Stromal cell of bone marrow (primary cell): ENCODE measurements around the gene TLR7.

ENCODE experiments used
- DNase-seq: peaks from one replicate; pipeline ENCODE4 v3.0.0-alpha.2; 2012; ENCODE audit warnings: low read depth

Gene TLR7

DNA sequence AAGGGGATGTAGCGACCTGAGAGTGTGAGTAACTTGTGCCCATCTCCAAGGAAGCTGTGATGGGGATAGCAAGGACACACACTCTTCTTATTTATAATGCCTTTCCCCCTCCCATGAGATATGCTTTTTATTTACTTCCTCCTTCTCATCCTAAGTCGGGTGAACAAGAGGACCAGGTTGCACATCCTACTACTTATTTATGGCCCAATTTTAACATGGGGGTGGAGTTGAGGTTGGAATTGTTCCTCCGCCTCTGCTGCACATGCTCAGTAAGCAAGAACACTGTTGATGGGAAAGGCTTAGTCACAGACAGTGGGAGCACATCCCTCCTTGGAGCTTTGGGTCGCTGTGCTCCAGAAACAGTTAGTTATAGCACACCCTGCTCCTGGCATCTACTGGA, 24.3 kb downstream of the TLR7 start:
- DNase-seq: no peak

GRCh38 chrX:12891915-12892506, 25.1 kb downstream of the TLR7 start:
- DNase-seq: no peak

DNA sequence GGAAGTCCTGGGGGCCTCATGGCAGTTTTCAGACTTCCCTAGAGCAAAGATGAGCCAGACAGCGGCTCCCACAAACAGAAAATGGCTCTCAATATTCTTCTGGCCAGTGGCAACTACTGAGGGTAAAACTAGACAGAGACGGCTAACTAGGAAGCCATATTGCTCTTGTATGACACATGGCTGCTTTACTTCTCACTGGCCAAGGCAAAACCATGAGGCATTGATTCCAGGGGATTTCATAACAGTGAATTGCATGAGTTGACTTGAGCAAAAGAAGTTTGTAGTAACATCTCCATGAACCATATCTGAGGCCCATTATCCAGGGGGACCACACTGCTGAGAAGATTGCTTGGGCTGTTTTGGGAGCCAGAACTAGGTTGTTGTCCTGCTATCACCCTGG, 25.8 kb downstream of the TLR7 start:
- DNase-seq: no peak

- no peak for DNase-seq
Measured at GRCh38 chrX:12894074-12895030, 27.5 kb downstream of the TLR7 start.

- no peak for DNase-seq
Measured at GRCh38 chrX:12895866-12896265, 29.0 kb downstream of the TLR7 start.

GRCh38 chrX:12896935-12897334, 30.1 kb downstream of the TLR7 start:
- no peak for DNase-seq

GRCh38 chrX:12898073-12898472, 31.2 kb downstream of the TLR7 start:
- no peak for DNase-seq

GRCh38 chrX:12899506-12899905, 32.6 kb downstream of the TLR7 start:
- DNase-seq: no peak

DNA sequence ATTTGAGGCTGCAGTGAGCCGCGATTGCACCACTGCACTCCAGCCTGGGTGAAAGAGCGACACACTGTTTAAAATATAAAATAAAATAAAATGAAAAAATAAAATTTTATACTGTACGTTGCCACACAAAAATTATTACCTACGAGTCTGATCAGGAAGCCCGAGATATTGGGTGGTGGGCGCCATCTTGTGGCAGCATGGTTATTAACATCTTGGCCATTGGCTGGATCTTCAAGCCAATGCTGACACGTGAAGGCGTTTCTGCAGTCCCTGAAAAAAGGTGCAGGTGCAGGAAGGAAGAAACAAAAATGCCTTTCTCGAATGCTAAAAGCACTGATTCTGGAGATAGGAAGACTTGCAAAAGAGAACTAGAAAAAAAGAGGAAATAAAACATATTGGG, 34.6 kb downstream of the TLR7 start:
- DNase-seq: no peak

GRCh38 chrX:12903646-12904045, 36.8 kb downstream of the TLR7 start:
- DNase-seq: no peak

DNA sequence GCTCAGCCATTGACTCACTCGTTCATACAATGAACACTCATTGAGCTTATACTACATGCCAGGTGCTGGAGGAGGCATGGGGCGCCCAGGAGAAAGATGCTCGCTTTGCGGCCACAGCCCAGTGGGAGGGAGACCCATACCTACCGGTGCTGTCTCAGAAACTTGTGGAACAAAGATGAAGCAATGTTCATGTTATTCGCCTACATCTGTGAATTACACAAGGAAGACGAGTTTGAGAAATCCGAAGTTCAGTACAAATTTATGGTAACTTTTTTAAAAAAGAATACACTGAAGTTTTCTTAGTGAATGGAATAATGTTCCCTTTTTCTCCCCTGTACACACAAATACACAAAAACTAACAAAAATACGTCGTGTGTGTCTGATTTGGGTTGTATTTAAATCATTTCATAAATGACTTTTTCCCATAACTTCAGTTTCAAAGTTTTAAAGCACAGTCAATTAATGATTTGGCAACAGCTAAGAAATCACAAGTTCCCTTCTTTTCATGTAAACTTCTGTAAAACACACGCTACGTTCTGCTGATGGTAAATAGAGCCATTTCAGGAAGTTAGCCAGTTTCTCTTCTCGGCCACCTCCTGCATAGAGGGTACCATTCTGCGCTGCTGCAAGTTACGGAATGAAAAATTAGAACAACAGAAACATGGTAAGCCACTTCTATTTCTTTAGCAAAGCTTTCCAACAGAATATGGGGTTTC, 39.3 kb downstream of the TLR7 start, which contains the start of gene TLR8:
Gene TLR8, plus strand, starts transcription at position 575 of the 716 bp plus-strand sequence. Its CDS starts 87 bp downstream, at position 662.
- no peak for DNase-seq

- no peak for DNase-seq
Measured at GRCh38 chrX:12910423-12911121, 43.7 kb downstream of the TLR7 start.

- no peak for DNase-seq
Measured at GRCh38 chrX:12911122-12911470, 44.2 kb downstream of the TLR7 start.

GRCh38 chrX:12912791-12913482, 46.1 kb downstream of the TLR7 start:
- no peak for DNase-seq

- no peak for DNase-seq
Measured at GRCh38 chrX:12917753-12918152, 50.9 kb downstream of the TLR7 start.

GRCh38 chrX:12919051-12919450, 52.2 kb downstream of the TLR7 start:
- no peak for DNase-seq

DNA sequence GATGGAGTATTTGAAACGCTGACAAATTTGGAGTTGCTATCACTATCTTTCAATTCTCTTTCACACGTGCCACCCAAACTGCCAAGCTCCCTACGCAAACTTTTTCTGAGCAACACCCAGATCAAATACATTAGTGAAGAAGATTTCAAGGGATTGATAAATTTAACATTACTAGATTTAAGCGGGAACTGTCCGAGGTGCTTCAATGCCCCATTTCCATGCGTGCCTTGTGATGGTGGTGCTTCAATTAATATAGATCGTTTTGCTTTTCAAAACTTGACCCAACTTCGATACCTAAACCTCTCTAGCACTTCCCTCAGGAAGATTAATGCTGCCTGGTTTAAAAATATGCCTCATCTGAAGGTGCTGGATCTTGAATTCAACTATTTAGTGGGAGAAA, 52.7 kb downstream of the TLR7 start:
- no peak for DNase-seq

GRCh38 chrX:12920990-12921389, 54.1 kb downstream of the TLR7 start:
- DNase-seq: no peak

DNA sequence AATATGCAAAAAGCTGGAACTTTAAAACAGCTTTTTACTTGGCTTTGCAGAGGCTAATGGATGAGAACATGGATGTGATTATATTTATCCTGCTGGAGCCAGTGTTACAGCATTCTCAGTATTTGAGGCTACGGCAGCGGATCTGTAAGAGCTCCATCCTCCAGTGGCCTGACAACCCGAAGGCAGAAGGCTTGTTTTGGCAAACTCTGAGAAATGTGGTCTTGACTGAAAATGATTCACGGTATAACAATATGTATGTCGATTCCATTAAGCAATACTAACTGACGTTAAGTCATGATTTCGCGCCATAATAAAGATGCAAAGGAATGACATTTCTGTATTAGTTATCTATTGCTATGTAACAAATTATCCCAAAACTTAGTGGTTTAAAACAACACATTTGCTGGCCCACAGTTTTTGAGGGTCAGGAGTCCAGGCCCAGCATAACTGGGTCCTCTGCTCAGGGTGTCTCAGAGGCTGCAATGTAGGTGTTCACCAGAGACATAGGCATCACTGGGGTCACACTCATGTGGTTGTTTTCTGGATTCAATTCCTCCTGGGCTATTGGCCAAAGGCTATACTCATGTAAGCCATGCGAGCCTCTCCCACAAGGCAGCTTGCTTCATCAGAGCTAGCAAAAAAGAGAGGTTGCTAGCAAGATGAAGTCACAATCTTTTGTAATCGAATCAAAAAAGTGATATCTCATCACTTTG, 55.2 kb downstream of the TLR7 start:
- DNase-seq: peak; percentile 83

DNA sequence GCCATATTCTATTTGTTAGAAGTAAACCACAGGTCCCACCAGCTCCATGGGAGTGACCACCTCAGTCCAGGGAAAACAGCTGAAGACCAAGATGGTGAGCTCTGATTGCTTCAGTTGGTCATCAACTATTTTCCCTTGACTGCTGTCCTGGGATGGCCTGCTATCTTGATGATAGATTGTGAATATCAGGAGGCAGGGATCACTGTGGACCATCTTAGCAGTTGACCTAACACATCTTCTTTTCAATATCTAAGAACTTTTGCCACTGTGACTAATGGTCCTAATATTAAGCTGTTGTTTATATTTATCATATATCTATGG, 55.7 kb downstream of the TLR7 start:
- DNase-seq: no peak

GRCh38 chrX:12929701-12930100, 62.8 kb downstream of the TLR7 start:
- DNase-seq: peak; percentile 48
